GM19468 (cell line): Measurements from ENCODE around the gene FERMT3.

ENCODE experiments used
- ATAC-seq: cut with Tn5 transposase; IDR thresholded peaks from one replicate; pipeline ENCODE4 v1.9.1; 2021; ENCODE audit warnings: mild to moderate bottlenecking, moderate library complexity, moderate number of reproducible peaks; ENCODE audit not compliant: unreplicated experiment; ENCODE audit errors: extremely low read depth

The FERMT3 gene

GRCh38 chr11:64232182-64232966 lies 25.9 kb downstream of the FERMT3 start:
- ATAC-seq, result no peak

GRCh38 chr11:64232967-64233315 lies 26.4 kb downstream of the FERMT3 start:
- ATAC-seq, result no peak

GRCh38 chr11:64233913-64234586 lies 27.5 kb downstream of the FERMT3 start, which contains the start of gene VEGFB:
Gene VEGFB (plus strand): TSS chr11:64234584. CDS start chr11:64234834, 250 bp downstream.
- no peak for ATAC-seq

DNA sequence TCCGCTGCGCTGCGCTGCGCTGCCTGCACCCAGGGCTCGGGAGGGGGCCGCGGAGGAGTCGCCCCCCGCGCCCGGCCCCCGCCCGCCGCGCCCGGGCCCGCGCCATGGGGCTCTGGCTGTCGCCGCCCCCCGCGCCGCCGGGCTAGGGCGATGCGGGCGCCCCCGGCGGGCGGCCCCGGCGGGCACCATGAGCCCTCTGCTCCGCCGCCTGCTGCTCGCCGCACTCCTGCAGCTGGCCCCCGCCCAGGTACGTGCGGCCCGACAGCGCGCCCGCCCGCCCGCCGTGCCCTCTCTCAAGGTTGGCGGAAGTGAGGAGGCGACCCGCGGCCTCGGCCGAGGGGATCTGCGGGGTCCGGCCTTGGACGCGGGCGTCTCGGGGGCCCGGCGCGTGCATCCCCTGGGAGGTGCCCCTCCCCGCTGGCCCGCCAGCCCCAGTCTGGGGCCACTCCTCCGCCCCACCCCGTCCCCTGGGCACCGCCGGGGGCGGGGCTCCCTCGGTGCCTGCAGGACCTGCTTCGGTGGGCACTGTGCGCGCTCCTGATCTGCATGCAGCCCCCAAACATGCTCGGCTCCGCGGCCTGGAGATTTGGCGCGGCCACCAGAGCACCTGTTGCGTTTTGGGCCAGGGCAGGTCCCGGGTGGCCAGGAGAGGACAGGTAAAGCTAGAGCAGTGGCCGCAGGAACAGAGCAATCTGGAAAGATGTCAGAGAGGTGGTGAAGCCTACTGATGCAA lies 28.3 kb downstream of the FERMT3 start:
- ATAC-seq, result no peak

DNA sequence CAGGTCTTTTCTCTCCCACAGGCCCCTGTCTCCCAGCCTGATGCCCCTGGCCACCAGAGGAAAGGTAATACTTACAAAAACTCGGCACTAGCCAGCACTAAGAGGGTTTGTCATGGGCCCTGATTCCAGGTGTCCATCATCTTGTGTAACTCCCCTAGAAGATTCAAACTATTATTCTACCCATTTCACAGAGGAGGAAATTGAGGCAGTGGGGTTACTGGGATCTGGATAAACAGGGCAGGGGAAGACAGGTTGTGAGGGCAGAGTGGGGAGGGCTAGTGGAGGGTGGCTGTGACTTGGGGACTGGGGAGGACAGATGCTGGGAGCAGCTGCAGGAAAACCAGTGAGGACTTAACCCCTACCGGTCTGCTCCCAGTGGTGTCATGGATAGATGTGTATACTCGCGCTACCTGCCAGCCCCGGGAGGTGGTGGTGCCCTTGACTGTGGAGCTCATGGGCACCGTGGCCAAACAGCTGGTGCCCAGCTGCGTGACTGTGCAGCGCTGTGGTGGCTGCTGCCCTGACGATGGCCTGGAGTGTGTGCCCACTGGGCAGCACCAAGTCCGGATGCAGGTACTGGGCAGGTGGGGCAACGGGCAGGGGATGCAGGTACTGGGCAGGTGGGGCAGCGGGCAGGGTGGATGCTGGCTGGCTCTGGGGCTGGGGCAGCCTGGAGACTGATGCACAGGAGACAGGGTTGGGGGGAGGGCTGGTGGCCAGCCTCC lies 29.1 kb downstream of the FERMT3 start:
- ATAC-seq, result no peak

- no peak for ATAC-seq
These were observed 31.0 kb downstream of the FERMT3 start for GRCh38 chr11:64237484-64237951.

- ATAC-seq, result no peak
These were observed 31.6 kb downstream of the FERMT3 start for GRCh38 chr11:64238076-64238475.

DNA sequence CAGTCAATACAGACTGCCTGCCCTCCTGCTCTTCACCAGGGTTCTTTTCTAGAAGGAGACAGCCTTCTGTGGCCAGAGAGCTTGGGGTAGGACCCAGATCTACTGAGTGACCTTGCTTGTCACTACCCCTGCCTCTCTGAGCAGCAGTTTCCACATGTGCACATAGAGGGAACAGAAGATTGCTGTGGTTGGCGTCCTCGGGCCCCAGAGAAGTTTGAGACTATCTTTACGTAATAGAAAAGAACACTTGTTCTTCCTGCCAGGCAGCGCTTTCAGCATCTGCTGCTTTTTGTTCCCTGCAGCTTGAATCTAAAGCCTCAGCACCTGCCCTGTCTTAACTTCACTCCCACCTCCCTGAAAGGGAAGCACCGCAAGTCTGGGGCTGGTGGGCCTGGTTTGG lies 32.5 kb downstream of the FERMT3 start:
- ATAC-seq, result no peak

GRCh38 chr11:64239662-64240434 lies 33.3 kb downstream of the FERMT3 start:
- no peak for ATAC-seq

DNA sequence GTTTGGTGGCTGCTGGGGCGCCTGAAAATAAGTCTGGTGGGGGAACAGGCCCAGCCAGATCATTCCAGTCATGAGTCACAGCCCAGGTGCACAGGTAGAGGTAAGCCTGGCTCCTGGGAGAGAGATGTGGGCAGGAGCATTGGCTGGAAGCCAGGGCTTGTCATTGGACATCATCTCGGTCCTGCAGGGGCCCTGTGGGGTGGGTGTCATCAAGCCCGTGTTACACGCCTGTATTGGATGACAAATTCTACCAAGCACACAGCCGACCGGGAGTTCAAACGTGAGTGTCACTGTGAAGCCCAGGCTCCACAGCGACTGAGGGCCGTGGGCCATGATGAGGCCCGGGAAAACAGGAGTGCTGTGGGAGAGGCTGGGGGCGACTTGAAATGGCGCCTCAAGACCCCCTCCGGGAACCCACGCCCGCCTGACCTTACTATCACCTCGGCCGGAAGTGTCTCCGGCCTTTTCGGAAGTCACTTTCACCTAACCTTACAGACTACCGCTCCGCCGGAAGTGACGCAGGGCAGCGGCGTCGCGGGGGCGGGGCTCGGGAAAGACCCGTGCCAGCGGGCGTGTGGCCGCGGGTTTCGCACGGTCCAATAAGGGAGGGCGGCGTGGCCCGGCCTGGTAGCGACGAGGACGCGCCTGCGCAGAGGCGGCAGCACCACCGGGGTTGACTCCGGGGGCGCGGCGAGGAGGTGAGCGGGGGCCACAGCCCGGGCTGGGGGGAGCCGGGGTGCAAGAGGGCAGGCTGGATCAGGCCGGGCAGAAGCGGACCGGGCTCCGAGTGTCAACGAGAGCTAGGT lies 34.1 kb downstream of the FERMT3 start, which contains the start of gene FKBP2:
Gene FKBP2, plus strand, starts transcription at position 661 of the 806 bp plus-strand sequence. CDS start 1,293 bp downstream, outside the sequence.
- ATAC-seq, result peak; percentile 54

DNA sequence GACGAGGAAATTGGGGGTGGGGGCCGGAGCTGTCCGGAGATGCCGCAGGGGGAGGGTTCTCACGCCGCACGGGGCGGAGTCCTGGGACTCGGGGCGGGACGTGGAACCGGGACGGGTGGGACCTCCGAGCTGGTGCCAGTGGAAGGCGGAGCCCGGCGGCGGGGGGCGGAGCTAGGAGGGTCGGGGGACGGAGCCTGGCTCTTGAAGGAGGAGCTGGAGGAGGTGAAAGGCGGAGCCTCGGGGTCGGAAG lies 34.6 kb downstream of the FERMT3 start:
- no peak for ATAC-seq

DNA sequence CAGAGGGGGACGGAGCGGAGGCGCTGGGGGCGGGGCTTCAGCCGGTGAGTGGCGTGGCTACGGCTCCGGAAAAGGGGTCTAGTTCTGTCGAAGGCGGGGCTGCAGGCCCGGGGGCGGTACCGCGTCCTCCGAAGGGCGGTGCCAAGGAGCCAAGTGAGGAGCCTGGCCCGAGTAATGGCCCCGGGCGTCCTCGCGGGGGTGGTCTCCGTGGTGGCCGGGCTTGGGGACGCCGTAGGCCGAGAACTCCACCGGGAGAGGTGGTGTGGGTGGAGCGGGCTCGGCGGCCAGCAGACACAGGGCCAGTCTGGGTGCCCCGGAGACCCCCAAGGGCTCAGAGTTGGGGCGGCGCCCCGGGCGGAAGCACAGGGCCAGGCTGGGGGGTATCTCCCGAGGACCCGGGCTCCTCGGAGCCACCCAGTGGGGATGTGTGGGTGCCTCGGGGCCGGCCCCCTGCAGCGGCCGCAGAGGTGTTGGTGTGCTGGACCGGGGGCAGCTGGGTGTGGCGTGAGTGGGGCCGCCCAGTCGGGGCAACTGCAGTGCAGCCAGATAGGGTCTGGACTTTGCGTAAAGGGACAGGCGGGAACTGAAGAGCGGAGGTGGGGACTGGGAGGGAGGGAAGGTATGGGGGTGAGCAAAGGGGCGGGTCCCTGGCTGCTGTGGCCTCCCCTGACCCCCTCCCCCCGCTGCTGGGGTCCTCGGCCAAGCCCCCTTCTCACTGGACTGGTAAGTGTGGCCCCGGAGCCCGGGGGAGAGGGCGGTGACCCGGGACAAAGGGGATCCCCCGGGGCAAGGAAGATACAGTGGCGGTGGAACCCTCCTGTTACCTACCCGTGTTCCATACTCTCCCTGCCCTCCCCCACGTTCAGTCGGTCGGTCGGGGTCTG lies 35.2 kb downstream of the FERMT3 start:
- peak; percentile 44 for ATAC-seq

DNA sequence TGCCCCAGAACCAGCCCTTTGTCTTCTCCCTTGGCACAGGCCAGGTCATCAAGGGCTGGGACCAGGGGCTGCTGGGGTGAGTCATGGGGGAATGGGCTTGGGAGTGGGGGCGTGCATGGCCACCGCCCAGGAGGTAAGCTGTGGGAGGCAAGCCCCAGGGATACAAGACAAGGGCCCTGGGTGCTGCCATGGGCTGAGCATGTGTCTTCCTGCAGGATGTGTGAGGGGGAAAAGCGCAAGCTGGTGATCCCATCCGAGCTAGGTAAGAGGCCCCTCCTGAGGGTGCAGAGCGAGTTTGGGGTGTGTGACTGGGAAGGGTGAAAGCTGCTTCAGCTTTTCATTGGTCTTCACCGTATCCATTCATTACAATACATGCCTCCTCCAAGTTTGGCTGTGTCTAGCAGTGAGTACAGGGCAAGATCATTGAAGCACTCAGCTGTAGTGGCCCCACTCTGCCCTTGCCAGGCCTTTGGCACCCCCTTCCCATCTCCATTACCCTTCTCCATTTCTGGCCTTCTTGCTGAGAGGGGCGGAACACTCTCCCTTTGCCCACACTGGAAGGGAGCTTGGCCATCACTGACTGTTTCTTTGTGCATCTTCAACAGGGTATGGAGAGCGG lies 36.8 kb downstream of the FERMT3 start:
- no peak for ATAC-seq

DNA sequence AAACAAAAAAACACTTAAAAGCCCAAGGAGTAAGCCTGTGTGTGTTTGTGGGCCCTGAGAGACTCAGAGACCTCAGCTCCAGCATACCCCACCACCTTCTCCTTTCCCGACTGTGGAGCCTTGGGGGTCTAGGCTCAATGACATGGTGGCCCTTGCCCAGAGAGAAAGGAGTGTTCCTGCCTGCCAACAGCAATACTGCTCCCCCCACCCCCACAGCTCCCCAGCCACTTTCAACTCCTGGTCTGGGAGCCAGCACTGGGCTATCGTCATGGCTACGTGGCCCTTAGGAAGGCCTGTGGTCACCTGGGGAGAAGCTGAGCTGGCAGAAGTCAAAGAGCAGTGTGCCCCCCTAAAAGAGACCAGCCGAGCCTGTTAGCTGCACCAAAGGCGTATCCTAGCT lies 37.6 kb downstream of the FERMT3 start:
- no peak for ATAC-seq

- ATAC-seq, result no peak
These were observed 38.4 kb downstream of the FERMT3 start for GRCh38 chr11:64244966-64245365.

GRCh38 chr11:64245401-64245796 lies 38.9 kb downstream of the FERMT3 start:
- ATAC-seq, result no peak

DNA sequence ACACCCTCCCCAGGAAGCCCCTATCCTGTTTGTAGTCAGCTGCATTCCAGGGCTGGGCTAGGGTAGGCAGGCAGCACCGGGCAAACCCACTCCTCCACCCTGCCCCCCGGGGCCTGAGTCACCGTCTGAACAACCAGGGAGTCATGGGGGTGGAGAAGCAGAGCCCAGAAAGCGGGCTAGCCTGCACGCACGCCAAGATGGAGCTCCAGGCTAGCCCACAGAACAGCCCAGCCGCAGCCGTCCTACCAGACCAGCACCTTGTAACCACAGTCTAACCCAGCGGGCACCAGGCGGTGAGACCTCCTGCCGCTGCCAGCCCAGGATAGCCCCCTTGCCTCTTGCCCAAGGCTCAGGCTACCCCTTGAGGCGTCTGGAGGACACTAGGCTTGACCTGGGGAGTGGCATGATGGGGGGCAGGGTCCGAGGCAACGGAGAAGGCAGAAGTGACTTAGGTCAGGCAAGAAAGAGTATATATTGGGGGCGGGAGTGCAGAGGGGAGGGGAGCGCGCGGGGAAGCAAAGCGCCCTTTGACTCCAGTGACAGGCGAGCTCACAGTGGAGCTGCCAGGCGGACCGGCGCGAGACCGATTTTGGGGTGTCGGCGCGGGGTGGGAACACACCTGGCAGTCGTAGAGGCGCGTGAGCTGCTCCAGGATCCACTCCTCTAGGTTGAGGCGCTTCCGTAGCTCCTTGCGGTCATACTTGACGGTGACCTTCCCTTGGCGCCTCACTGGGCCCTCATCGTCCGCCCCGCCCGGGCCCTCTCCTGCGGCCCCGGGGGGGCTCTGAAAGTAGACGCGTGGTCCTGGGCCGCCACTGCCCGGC lies 39.5 kb downstream of the FERMT3 start:
- ATAC-seq, result no peak
